H1 (cell line): Measurements from ENCODE around the gene SSH2.

ENCODE experiments used
- BRCA1 ChIP-seq: IDR thresholded peaks from 2 replicates; pipeline ENCODE4 v1.6.1; 2012; ENCODE audit warnings: low read depth, low read length, improper control_type of control experiment
- CTCF ChIP-seq, 3 experiments: IDR thresholded peaks; 1 replicate in 2 of 3; 2 replicates in 1 of 3; pipeline versions ENCODE4 v1.5.1 to v1.6.1; 2011; ENCODE audit warnings: low read length in 3 of 3, mild to moderate bottlenecking in 3 of 3, inconsistent platforms in 2 of 3, low read depth in 1 of 3, moderate library complexity in 1 of 3; ENCODE audit not compliant: insufficient read depth in 1 of 3; ENCODE audit errors: control extremely low read depth in 1 of 3
- EGR1 ChIP-seq: IDR thresholded peaks from 2 replicates; pipeline ENCODE4 v1.6.1; 2011; ENCODE audit warnings: low read depth, low read length, borderline replicate concordance
- POLR2A ChIP-seq, 2 experiments: IDR thresholded peaks; 1 replicate in 1 of 2; 2 replicates in 1 of 2; pipeline ENCODE4 v1.6.1; 2011; ENCODE audit warnings: low read depth in 2 of 2, low read length in 2 of 2, mild to moderate bottlenecking in 2 of 2; ENCODE audit errors: control extremely low read depth in 1 of 2
- POLR2AphosphoS5 ChIP-seq: IDR thresholded peaks from 2 replicates; pipeline ENCODE4 v1.6.1; 2011; ENCODE audit warnings: low read depth, low read length
- POU5F1 ChIP-seq: IDR thresholded peaks from 2 replicates; pipeline ENCODE4 v1.6.1; 2011; ENCODE audit warnings: low read depth, mild to moderate bottlenecking, low read length, moderate library complexity
- RAD21 ChIP-seq, 2 experiments: IDR thresholded peaks in 1 of 2; conservative IDR thresholded peaks in 1 of 2; 2 replicates each; pipeline ENCODE4 v1.6.1; 2011; ENCODE audit warnings: low read depth in 2 of 2, low read length in 2 of 2, improper control_type of control experiment in 1 of 2, inconsistent platforms in 1 of 2, mild to moderate bottlenecking in 1 of 2, moderate library complexity in 1 of 2
- RFX5 ChIP-seq: IDR thresholded peaks from 2 replicates; pipeline ENCODE4 v1.6.1; 2011; ENCODE audit warnings: low read depth, low read length, improper control_type of control experiment, borderline replicate concordance
- RXRA ChIP-seq: IDR thresholded peaks from 2 replicates; pipeline ENCODE4 v1.6.1; 2011; ENCODE audit warnings: low read depth, mild to moderate bottlenecking, low read length, moderate library complexity; ENCODE audit not compliant: insufficient read depth
- SIN3A ChIP-seq, 2 experiments: IDR thresholded peaks in 1 of 2; conservative IDR thresholded peaks in 1 of 2; 2 replicates each; pipeline ENCODE4 v1.6.1; 2011 to 2012; ENCODE audit warnings: low read length in 2 of 2, improper control_type of control experiment in 1 of 2, low read depth in 1 of 2, mild to moderate bottlenecking in 1 of 2
- SIRT6 ChIP-seq: IDR thresholded peaks from one replicate; pipeline ENCODE4 v1.7.1; 2012; ENCODE audit warnings: low read length, inconsistent platforms
- TCF12 ChIP-seq: IDR thresholded peaks from 2 replicates; pipeline ENCODE4 v1.6.1; 2011; ENCODE audit warnings: low read depth, mild to moderate bottlenecking, low read length
- YY1 ChIP-seq: IDR thresholded peaks from 2 replicates; pipeline ENCODE4 v1.6.1; 2011; ENCODE audit warnings: low read depth, mild to moderate bottlenecking, low read length
- ZNF274 ChIP-seq: IDR thresholded peaks from 2 replicates; pipeline ENCODE4 v1.7.0; 2012; ENCODE audit warnings: low read length, borderline replicate concordance; ENCODE audit errors: extremely low read depth

- TF ChIP-seq EGR1 (no peak), RFX5 (no peak), BRCA1 (no peak), CTCF (IDR thresholded peaks at IDR 0.05; ENCODE audit: control extremely low read depth in 1 of 3, insufficient read depth in 1 of 3, low read depth in 1 of 3, low read length in 3 of 3) (no peak), ZNF274 (no peak), POLR2A (IDR thresholded peaks at IDR 0.05; ENCODE audit: control extremely low read depth in 1 of 2, low read depth in 2 of 2, low read length in 2 of 2) (no peak), RAD21 (IDR thresholded peaks at IDR 0.05 in 1 of 2, conservative IDR thresholded peaks at IDR 0.05 in 1 of 2; ENCODE audit: low read depth in 2 of 2, low read length in 2 of 2) (no peak), YY1 (no peak), SIRT6 (no peak), POU5F1 (no peak), POLR2AphosphoS5 (no peak), SIN3A (conservative IDR thresholded peaks at IDR 0.05 in 1 of 2, IDR thresholded peaks at IDR 0.05 in 1 of 2; ENCODE audit: low read depth in 1 of 2, low read length in 2 of 2) (no peak), TCF12 (no peak), RXRA (no peak)
Measured at GRCh38 chr17:29719469-29719868, 210.6 kb downstream of the SSH2 start.
